Peyer's patch (tissue), 4 donors: ENCODE measurements around the gene HEXIM2. TPM values are rescaled to one million over a fixed set of nuclear protein-coding genes. Genes with fewer than 3 reads are reported as not detected.
A peak's percentile ranks its signal among the peaks of the same experiment; 100 is the strongest.

Experiments used
- DNase-seq, 3 donors: peaks; one replicate each; pipeline ENCODE4 v3.0.0-alpha.2; 2017 to 2019
- H3K27ac ChIP-seq, 4 donors: fragments of 200-600 bp; sonication (generic); one replicate each; pipeline ENCODE4 v1.5.1; 2016 to 2019
- H3K27me3 ChIP-seq, 2 donors: fragments of 200-600 bp; sonication (generic); one replicate each; pipeline ENCODE4 v1.5.1; 2019
- H3K36me3 ChIP-seq, 3 donors: fragments of 200-600 bp; sonication (generic); one replicate each; pipeline ENCODE4 v1.5.1; 2016 to 2019
- H3K4me1 ChIP-seq, 4 donors: fragments of 200-600 bp; sonication (generic); one replicate each; pipeline ENCODE4 v1.5.1; 2016 to 2019
- H3K4me3 ChIP-seq, 4 donors: fragments of 200-600 bp; sonication (generic); 1 replicate in 3 of 4; 2 replicates in 1 of 4; pipeline ENCODE4 v1.5.1; 2016 to 2019; ENCODE audit warnings: mild to moderate bottlenecking in 1 of 4
- H3K9me3 ChIP-seq, 4 donors: fragments of 200-600 bp; sonication (generic); one replicate each; pipeline ENCODE4 v1.5.1; 2016 to 2019; ENCODE audit warnings: mild to moderate bottlenecking in 1 of 4
- CTCF ChIP-seq, 6 experiments: fragments of 450-650 bp in 4 of 6; fragments of 200-600 bp in 2 of 6; sonication (generic) in 1 of 6; IDR thresholded peaks; one replicate each; pipeline ENCODE4 v1.5.1; 2017 to 2019; ENCODE audit warnings: antibody characterized with exemption in 6 of 6, mild to moderate bottlenecking in 3 of 6, moderate library complexity in 1 of 6
- POLR2A ChIP-seq, 2 donors: fragments of 450-650 bp; IDR thresholded peaks; one replicate each; pipeline ENCODE4 v1.5.1; 2017; ENCODE audit warnings: antibody characterized with exemption in 2 of 2, mild to moderate bottlenecking in 2 of 2, moderate library complexity in 2 of 2
- total RNA-seq, 4 donors: library from RNA; depleted of rRNA; stranded (reverse); fragments of >200 nt; gene quantifications; one replicate each; pipeline ENCODE4 v1.1.0, GENCODE V29; 2016

Gene HEXIM2
- total RNA-seq, 4 donors from 2014 or later: 8.4 to 28.9 (median 11.2) TPM

DNA sequence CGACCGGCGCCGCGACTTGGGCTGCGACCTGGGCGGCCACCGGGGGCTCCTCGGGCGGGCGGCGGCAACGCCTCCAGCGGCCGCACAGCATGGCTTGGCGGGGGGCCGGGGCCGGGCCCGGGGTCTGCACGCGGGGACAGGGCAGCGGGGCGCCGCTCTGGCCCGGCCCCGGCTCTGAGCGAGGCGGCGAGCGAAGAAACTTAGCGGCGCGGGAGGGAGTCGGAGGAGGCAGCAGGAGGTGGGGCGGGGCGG is 29.4 kb upstream of the HEXIM2 start, which contains the start of gene PLCD3:
PLCD3 (minus strand) TSS at position 196 of the 252 bp plus-strand sequence; CDS start at position 91, 105 bp downstream.
- peaks cover 7 to 58% (median 12%) of the 10 kb centered on the region in 4 donors for H3K4me1 ChIP-seq
- TF ChIP-seq CTCF (IDR thresholded peaks at IDR 0.05) (no peak), POLR2A (IDR thresholded peaks at IDR 0.05) (no peak)

DNA sequence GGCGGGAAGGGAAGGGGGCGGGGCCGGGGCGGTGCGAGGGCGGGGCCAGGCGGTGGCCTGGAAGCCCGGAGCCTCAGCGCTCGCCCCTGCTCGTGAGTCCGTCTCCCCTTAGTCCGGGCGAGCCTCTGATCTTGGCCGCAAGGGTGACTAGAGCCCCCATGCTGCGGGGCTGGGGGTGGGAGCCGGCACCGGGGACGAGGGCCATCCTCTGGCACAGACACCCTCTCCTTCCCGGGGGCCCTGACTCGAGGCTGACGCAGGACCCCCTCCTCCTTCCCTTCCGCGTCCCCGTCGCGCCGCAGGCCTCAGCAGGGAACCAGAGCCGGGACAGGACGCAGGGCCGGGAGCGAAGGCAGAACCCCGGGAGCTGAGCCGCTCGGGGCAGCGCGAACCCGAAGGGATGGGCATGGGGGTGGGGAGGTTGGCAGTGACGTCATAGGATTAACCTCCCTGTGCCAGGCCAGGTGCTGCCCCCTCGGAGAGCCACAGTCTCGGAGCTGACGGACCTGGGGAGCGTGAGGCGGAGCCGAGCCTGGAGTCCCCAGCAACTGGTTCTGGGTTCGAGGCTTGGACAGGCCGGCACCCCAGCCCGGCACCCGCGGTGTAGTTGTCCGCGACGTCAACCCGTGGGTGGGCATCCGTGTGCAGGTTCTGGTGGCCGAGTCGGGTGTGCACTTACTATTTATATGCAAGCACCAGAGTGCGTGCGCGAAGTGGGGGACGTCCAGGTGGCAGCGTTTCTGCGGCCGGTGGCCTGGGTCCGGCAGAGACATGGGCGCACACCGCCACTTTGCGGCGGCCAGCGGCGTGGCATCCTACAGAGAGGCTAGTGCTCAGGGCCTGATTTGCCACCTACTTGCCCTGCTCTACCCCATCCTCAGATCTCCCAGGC is 28.9 kb upstream of the HEXIM2 start:
- H3K36me3 ChIP-seq: no peaks in the 10 kb centered on the region
- peaks cover 7 to 58% (median 12%) of the 10 kb centered on the region in 4 donors for H3K4me1 ChIP-seq
- peak; percentile 81 to 92 (median 91) for DNase-seq
- no peaks in the 10 kb centered on the region for H3K9me3 ChIP-seq
- peak overlapping the region; percentile 59 to 91 (median 76) for H3K4me3 ChIP-seq
- no peaks in the 10 kb centered on the region for H3K27me3 ChIP-seq
- peak; percentile 10 to 37 for TF ChIP-seq POLR2A (IDR thresholded peaks at IDR 0.05)
- TF ChIP-seq CTCF (IDR thresholded peaks at IDR 0.05): peak; percentile 67 to 95 (median 84)
- peak overlapping the region; percentile 93 to 98 (median 96) for H3K27ac ChIP-seq

More for the DNA sequence above, 29.4 kb upstream of the HEXIM2 start, which contains the start of gene PLCD3:
- H3K27ac ChIP-seq: peak within 1 kb of the TSS; percentile 93 to 98 (median 96)
- peak within 1 kb of the TSS; percentile 59 to 91 (median 76) for H3K4me3 ChIP-seq
- no peak for DNase-seq
- H3K36me3 ChIP-seq: no peaks in the 10 kb centered on the region
- no peaks in the 10 kb centered on the region for H3K9me3 ChIP-seq
- no peaks in the 10 kb centered on the region for H3K27me3 ChIP-seq

DNA sequence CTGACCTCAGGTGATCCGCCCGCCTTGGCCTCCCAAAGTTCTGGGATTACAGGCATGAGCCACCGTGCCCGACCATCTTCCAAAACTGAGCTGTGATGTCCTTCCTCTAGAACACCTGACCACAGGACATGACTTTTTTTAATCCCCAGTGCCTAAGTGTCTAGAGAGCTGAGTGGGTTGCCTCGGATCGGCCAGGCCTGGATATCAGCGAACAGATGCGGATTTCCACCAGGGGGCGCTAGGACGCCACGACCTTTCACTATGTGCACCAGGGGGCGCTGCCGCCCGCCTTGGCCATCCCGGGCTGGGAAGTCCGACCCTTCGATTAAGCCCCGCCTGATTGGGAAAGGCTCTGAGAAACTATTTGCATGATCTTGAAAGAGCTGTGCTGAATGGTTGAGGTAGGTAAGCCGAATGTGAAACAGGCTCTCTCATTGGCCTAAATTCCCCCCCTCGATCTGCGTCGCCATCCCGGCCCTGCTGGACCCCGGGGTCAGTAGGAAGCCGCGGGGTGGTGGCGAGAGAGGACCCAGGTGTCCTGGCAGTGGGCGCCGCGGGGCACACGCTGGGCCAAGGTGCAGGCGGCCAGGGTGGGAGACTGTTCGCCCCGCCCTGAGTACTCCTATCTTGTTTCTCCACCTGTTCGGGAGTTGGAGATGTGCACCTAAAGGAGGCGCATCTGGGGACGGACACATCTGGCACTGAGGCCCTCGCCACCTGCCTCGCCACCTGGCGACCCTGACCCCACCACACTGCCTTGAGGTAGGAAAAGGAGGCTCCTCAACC is 26.3 kb upstream of the HEXIM2 start, which contains the start of gene ACBD4:
ACBD4 (plus strand) TSS at position 496 of the 786 bp plus-strand sequence. CDS start 458 bp downstream, outside the sequence.
- H3K4me3 ChIP-seq: peak within 1 kb of the TSS; percentile 63 to 82 (median 72)
- no peaks in the 10 kb centered on the region for H3K9me3 ChIP-seq
- H3K36me3 ChIP-seq: peaks cover 0 to 4% (median 0%) of the 10 kb centered on the region in 3 donors
- peaks cover 0 to 35% (median 12%) of the 10 kb centered on the region in 4 donors for H3K4me1 ChIP-seq
- peak; percentile 90 to 96 for TF ChIP-seq POLR2A (IDR thresholded peaks at IDR 0.05)
- peak; percentile 100 for TF ChIP-seq CTCF (IDR thresholded peaks at IDR 0.05)
- DNase-seq: peak; percentile 93 to 98 (median 97)
- peak within 1 kb of the TSS; percentile 80 to 95 (median 88) for H3K27ac ChIP-seq
- no peaks in the 10 kb centered on the region for H3K27me3 ChIP-seq

DNA sequence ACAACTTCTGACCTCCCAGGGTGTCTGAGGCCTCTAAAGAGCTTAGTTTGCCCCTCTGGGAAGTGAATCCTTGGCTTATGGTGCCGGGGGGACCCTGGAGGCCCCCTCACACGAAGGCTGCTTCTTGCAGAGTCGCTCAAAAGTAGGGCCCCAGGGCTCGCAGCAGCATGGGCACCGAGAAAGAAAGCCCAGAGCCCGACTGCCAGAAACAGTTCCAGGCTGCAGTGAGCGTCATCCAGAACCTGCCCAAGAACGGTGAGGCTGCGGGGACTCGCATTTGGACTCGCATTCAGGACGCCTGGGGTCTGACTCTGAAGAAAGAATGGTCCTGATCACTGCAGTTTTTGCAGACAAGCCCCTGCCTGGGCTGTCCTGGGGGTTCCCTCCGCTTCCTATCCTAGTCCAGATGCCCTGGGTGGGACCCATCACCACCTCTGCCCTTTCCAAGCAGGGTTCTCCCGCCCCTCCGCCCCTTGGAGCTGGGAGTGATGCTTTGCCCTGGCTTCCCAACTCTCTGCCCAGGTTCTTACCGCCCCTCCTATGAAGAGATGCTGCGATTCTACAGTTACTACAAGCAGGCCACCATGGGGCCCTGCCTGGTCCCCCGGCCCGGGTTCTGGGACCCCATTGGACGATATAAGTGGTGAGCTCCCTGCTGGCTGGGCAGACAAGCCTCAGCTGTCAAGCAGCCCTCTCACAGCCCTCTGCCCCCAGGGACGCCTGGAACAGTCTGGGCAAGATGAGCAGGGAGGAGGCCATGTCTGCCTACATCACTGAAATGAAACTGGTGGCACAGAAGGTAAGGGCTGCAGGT is 25.5 kb upstream of the HEXIM2 start:
- DNase-seq: peak in 1 of 3 donors; percentile 48
- H3K36me3 ChIP-seq: peaks cover 0 to 4% (median 0%) of the 10 kb centered on the region in 3 donors
- H3K27me3 ChIP-seq: no peaks in the 10 kb centered on the region
- H3K4me1 ChIP-seq: peaks cover 0 to 27% (median 12%) of the 10 kb centered on the region in 4 donors
- no peaks in the 10 kb centered on the region for H3K9me3 ChIP-seq
- H3K4me3 ChIP-seq: peak overlapping the region; percentile 63 to 82 (median 72)
- peak overlapping the region; percentile 80 to 95 (median 88) for H3K27ac ChIP-seq
- no peak for TF ChIP-seq CTCF (IDR thresholded peaks at IDR 0.05)
